GM19099 (cell line): ENCODE results near the gene TADA2A.

Experiments used
- POLR2A ChIP-seq: IDR thresholded peaks from 3 replicates; pipeline ENCODE4 v1.6.1; 2011; ENCODE audit warnings: low read depth; ENCODE audit not compliant: insufficient read length; ENCODE audit errors: extremely low read depth

TADA2A gene, protein sequence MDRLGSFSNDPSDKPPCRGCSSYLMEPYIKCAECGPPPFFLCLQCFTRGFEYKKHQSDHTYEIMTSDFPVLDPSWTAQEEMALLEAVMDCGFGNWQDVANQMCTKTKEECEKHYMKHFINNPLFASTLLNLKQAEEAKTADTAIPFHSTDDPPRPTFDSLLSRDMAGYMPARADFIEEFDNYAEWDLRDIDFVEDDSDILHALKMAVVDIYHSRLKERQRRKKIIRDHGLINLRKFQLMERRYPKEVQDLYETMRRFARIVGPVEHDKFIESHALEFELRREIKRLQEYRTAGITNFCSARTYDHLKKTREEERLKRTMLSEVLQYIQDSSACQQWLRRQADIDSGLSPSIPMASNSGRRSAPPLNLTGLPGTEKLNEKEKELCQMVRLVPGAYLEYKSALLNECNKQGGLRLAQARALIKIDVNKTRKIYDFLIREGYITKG

DNA sequence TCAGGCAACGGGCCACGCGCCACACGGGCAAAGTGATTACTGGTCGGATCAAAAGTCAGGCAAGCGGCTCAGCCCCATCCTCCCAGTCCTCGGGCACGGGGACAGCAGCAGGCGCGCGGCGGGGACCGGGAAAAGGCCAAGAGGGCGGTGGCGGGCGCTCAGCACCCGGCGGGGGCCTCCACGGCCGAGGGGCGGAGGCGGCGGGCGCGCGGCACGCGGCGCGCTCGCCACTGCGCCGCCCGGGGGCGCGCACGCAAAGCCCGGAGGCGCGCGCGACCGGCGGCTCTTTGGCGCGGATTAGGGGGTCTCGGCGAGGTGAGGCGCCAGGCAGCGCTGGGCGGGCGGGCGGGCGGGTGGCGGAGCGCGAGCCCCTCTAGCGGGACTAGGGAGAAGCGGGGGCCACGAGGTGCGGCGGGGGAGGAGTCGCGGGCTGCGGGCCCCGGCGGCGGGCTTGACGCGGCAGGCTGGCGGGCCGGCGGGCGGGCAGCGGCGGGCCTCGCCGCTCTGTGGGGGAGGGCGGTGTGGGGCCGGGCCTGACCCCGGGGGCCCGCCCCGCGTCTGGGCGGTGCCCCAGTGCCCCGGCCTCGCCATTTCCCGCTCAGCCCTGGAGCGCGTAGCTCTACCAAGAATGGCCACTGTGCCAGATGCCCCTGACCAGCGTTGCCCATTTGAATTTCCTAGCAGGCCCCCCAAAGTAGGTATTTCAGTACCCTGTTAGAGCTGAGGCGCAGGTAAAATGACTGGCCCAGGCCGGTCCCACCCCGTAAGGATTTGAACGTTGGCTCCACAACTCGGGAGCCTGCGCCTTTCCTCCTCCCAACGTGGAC lies at the start of gene TADA2A, which contains the start of gene ACACA:
TADA2A (plus strand) TSS at position 252 of the 827 bp plus-strand sequence. CDS start 4,480 bp downstream, outside the sequence.
ACACA (minus strand) TSS at position 202 of the 827 bp plus-strand sequence. CDS start 537 bp downstream, outside the sequence.
- peak; percentile 85 for TF ChIP-seq POLR2A

DNA sequence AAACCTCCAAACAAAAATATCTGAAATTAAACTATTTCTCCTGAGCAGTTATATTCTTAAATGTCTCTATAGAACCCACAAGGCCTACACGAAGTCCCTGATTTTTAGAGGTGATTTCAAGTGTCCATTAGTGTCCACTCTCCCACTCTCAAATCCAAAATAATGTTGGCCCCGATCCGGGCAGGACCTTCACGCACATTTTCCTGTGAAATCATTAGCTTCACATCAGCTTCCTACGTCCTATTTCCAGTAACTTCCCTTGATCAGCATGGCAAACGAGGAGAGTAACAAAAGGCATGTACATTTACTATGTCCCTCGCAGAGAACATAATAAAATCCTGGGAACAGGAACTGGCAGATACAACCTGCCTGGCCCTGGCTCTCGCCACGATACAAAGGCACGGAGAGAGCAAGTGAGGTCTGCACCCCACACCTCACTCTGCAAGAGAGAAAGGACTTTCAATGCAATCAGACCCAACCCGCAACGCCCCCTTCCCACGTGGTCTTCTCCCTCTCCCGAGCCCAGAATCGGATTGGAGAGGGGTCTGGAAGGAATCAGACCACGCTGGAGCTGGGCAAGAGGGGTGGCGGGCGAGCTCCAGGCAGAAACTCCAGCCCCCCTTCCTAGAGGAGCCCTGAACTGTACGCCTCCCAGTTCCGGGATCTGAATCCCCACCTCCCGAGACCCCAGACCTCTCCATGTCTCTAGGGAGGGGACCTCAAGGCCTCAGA lies 48.4 kb upstream of the TADA2A start:
- TF ChIP-seq POLR2A: peak; percentile 22

DNA sequence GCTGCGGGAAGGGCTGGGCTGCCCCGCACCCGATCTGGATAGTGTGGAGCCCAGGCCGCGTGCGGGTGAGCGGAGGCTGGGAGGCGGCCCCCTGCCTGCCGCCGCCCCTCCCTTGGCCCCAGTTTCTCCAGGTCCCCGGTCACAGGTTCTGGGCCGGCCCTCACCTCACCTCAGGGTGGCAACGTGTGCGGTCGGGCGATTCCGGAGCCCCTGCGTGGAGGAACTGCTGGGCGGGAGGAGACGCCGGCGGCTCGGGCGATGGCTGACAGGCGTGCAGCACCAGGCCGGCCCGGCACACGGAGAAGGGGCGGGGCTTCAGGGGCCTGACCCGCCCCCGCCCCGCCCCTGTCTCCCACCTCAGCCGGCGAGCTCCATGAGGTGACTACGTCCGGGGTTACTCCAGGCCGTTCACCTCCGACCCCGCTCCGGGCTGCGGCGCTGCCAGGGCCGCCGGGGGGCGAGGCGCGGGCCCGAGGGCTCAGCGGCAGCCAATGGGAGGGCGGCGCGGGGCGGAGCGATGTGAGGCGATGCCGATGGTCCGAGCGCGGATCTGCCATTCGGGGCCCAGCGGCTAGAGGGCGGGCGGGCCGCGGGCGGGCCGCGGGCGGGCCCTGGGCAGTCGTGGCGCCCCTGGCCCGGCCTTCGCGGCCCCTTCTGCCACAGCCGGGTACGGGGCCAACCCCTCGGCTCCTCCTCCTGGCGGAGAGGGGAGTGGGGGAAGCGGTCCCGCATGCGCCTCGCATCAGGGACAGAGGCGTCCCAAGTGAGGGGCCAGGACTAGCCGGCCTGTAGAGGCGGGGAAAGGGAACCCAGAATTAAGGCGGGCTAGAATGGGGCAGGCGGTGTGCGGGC lies 47.6 kb upstream of the TADA2A start:
- TF ChIP-seq POLR2A: peak; percentile 73

DNA sequence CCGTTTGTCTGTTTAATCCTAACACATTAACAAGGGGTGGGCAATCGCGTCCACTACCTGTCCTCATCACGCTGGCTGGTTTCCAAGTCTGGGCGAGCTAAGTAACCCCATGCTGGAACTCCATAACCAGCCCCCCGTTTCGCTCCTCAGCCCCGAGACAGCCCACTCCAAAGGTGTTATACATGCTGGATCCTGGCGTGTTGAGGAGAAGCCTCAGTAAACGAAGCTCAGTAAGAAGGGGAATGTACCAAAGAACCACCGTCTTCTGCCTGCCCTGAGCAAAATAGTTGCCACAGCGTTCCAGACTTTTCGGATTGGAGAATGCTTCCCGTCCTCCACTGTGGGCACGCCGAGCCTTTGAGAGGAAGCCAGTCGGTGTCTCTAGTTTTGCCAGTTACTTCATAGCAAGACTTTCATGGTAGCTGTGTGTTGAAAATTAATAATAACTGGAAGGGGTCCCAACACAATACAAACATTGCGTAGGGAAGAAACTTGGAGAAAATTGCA lies 47.0 kb upstream of the TADA2A start:
- TF ChIP-seq POLR2A: no peak

DNA sequence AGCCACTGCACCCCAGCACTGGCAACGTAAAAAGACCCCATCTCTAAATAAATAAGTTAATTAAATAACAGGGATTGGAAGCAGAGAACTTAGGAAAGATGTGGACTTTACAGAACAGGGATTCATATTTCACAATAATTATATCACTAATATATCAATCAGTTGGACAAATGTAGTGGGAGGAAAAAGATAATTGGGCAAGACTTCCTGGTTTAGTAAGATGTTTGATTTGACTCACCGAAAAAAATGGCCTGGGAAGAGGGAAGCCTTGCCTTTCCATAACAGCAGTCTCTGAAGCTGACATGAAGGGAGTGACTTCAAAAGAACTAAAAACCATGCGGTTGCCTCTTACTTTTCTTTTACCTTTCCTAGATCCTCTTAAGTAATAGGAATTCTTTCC lies 46.1 kb upstream of the TADA2A start:
- no peak for TF ChIP-seq POLR2A

DNA sequence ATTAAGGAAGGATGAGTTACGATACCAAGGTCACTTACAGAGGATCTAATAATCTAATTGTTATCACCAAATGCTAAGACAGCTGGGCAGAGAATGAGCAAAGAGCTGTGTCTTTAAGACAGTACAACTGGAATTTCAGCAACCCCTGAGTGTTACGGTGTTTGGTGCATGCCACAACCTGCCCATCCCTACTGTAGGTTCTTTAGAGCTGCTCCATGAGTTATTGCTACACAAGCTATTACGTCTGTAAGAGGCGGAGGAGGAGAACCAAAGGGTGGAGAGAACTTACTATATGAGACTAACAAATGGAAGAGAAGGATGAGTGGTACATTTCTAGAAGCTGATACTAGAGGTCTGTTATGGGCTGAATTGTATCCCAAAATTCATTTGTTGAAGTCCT lies 45.1 kb upstream of the TADA2A start:
- TF ChIP-seq POLR2A: no peak

DNA sequence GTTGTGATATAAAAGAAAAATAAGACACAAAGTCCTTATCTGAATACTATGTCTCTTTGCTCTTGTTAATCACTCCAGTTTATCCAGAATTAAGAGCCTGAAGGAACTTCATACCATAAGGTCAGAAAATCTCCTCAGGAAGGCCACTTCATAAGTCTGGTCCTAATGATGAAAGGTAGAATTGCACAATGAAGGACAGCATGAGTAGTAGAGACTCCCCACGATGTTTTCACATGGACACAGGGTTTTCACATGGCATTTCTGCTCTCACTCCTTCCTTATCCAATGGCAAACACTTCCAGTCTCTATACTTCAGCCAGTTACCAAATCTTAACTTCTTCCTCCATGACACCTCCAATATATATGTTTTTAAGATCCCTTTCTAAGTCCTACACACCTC lies 41.1 kb upstream of the TADA2A start:
- TF ChIP-seq POLR2A: no peak

DNA sequence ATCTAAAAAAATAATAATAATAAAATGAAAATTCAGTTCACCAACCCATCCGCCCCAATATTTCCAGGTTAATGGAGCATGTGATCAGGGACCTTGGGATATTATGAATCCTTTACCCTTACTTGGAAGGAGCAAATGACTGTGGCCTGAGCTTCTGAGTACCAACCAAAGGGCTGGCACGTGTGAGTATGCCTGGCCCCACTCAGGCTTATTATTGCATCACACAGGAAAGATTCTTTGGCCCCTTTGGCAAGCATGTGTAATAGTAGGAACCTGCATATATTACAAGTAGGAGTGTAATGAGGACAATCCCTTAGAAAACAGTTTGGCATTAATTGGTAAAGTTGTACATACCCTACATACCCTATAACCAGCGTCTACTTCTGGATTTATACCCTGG lies 38.1 kb upstream of the TADA2A start:
- TF ChIP-seq POLR2A: no peak

DNA sequence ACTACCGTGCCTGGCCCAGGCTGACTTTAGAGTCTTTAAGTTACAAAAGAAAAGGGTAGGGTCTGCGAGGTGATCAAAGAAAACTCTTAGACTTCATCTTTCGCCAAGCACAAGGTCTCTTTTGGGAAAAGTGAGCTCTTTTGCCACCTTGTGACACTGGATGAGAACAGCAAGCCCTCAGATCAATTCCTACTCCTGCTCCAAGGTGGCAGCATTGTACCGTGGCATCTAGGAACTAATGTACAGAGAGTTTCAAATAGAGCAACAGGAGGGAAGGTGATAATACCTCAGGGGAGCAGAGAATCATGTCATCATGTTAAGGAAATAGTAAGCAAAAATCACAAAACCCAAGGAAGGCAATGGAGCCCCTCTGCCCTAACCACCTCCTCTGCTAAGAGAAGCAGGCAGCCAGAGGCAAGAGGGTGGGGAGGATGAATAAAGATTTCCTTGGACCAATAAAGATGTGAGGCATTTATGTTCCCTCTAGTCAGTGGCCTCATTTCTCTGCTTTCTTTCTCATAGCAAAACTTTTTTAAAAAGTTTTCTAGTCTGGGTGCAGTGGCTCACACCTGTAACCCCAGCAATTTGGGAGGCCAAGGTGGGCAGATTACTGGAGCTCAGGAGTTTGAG lies 33.0 kb upstream of the TADA2A start:
- no peak for TF ChIP-seq POLR2A

DNA sequence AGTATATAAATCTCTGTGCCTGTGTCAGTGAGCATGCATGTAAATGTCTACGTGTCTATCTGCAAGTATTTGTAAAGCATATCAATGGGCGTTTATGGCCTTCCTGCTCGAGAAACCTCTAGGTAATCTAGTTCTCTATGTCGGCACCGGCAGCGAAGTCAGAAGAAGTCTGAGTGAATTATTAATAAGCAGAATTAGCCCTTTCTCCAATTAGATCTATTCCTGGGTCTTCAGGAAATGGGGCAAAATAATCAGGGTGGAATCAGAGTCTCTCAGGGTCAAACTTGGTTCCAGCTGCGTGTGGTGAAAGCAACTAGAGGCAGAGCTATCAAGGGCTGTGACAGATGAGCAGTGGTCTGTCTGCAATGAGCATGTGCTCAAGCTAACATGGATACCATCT lies 31.0 kb upstream of the TADA2A start, which contains the start of gene C17orf78:
C17orf78 (plus strand) TSS at position 280 of the 400 bp plus-strand sequence; CDS start at position 388, 108 bp downstream.
- no peak for TF ChIP-seq POLR2A

DNA sequence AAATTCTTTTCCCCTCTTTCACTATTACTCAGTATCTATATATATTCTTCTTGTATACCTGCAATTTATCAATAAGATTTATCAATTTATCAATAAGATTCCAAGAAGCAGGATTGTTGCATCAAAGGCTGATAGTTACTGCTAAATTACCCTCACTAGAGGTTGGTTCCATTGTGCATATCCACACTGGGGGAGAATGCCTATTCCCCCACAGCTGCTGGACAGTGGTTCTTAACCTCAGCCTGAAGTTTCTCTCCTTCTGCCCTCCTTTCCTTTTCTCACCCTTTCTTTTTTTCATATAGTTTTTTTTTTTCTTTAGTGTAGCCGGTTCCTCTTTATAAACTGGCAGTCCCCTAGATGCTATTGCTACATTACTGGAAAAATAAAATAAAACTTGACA lies 24.6 kb upstream of the TADA2A start:
- no peak for TF ChIP-seq POLR2A

DNA sequence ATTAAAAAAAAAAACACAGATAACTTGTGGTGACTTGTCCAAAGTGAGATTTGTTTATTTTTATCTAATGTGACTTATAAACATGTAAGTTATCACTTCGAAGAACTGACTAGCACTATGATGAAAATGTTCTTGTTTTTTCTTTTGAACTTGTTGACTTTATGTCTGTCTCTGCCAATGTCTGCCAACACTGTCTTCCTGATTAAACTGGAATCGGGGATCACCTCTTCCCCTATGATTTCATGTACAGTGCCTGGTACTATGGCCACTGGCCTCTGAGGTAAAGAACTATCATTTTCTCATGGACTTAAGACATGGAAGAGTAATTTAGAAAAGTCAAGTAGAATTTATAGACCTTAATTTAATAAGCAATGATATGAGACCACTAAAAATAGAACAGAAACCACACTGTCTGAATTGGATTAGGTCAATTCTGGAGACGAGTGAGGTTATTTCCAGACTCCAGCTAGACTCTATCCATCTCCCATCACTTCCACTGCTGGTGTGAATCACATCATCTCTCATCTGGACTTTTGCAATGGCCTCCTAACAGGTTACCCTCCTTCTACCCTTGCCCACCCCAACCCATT lies 22.0 kb upstream of the TADA2A start:
- TF ChIP-seq POLR2A: no peak

DNA sequence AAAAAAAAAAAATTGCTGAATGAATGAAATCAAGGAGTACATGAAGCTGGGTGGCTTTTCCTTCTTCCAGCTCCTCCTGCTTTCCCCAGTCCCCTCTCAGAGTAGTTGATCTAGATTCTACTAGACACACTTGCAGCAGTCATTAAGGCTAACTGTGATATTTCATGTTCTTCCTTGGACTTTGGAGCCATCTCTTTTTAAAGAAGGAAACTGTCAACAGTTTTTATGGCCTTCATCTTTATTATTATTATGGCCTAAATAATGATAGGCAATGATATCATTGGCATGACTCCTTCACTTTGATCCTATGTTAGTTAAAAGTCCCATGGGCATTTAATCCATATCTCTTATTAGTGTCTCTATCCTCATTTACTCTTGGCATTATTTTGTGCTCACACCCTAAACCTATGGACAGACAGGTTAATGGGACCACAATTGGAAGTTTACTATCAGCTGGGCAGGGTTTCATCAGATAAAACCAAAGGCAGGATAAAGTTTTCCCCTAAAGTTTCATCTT lies 21.2 kb upstream of the TADA2A start:
- no peak for TF ChIP-seq POLR2A
